Liver (tissue), 9 donors: Measurements from ENCODE around the gene SAXO2. TPM values are rescaled to one million over a fixed set of nuclear protein-coding genes. Genes with fewer than 3 reads are reported as not detected.

Experiments used
- DNase-seq: peaks from one replicate; pipeline ENCODE4 v3.0.0-alpha.2; 2017; ENCODE audit warnings: low spot score
- H3K27ac ChIP-seq, 2 donors: one replicate each; pipeline ENCODE4 v1.7.0; 2013; ENCODE audit warnings: inconsistent platforms in 2 of 2, low read length in 2 of 2, control low read depth in 1 of 2, low read depth in 1 of 2, mild to moderate bottlenecking in 1 of 2
- H3K27me3 ChIP-seq, 4 donors: one replicate each; pipeline versions ENCODE4 v1.6.1 to v1.7.0; 2013; ENCODE audit warnings: low read length in 3 of 4, inconsistent platforms in 1 of 4, mild to moderate bottlenecking in 1 of 4, moderate library complexity in 1 of 4; ENCODE audit not compliant: control insufficient read depth in 4 of 4, insufficient read depth in 4 of 4
- H3K36me3 ChIP-seq, 4 donors: one replicate each; pipeline versions ENCODE4 v1.6.1 to v1.7.0; 2013; ENCODE audit warnings: low read length in 3 of 4, mild to moderate bottlenecking in 3 of 4, low read depth in 1 of 4, moderate library complexity in 1 of 4; ENCODE audit not compliant: control insufficient read depth in 4 of 4, insufficient read depth in 3 of 4
- H3K4me1 ChIP-seq, 4 donors: one replicate each; pipeline versions ENCODE4 v1.6.1 to v1.7.0; 2013; ENCODE audit warnings: low read length in 3 of 4, mild to moderate bottlenecking in 3 of 4, moderate library complexity in 1 of 4; ENCODE audit not compliant: control insufficient read depth in 4 of 4, insufficient read depth in 4 of 4
- H3K4me3 ChIP-seq, 3 donors: one replicate each; pipeline versions ENCODE4 v1.6.1 to v1.7.0; 2013; ENCODE audit warnings: low read length in 3 of 3, control low read depth in 1 of 3, low read depth in 1 of 3, mild to moderate bottlenecking in 1 of 3
- H3K9ac ChIP-seq, 2 donors: one replicate each; pipeline ENCODE4 v1.7.0; 2013; ENCODE audit warnings: low read length in 2 of 2, mild to moderate bottlenecking in 2 of 2, moderate library complexity in 2 of 2, control low read depth in 1 of 2, low read depth in 1 of 2
- H3K9me3 ChIP-seq, 4 donors: one replicate each; pipeline versions ENCODE4 v1.6.1 to v1.7.0; 2013; ENCODE audit warnings: low read length in 3 of 4; ENCODE audit not compliant: control insufficient read depth in 4 of 4
- ATF3 ChIP-seq: IDR thresholded peaks from 2 replicates; pipeline ENCODE4 v1.6.1; 2016; ENCODE audit warnings: antibody characterized with exemption
- EGR1 ChIP-seq, 2 donors: IDR thresholded peaks; 2 replicates each; pipeline ENCODE4 v1.6.1; 2016 to 2018; ENCODE audit warnings: antibody characterized with exemption in 2 of 2, low read depth in 2 of 2
- FOXA1 ChIP-seq: IDR thresholded peaks from 2 replicates; pipeline ENCODE4 v1.6.1; 2016; ENCODE audit warnings: antibody characterized with exemption
- FOXA2 ChIP-seq: IDR thresholded peaks from 2 replicates; pipeline ENCODE4 v1.6.1; 2016; ENCODE audit warnings: antibody characterized with exemption
- GABPA ChIP-seq, 2 donors: IDR thresholded peaks in 1 of 2; conservative IDR thresholded peaks in 1 of 2; 2 replicates each; pipeline ENCODE4 v1.6.1; 2016; ENCODE audit warnings: antibody characterized with exemption in 2 of 2, mild to moderate bottlenecking in 1 of 2, moderate library complexity in 1 of 2
- HNF4A ChIP-seq, 2 donors: conservative IDR thresholded peaks; 2 replicates each; pipeline ENCODE4 v1.6.1; 2016; ENCODE audit warnings: antibody characterized with exemption in 2 of 2, mild to moderate bottlenecking in 2 of 2
- HNF4G ChIP-seq: IDR thresholded peaks from 2 replicates; pipeline ENCODE4 v1.6.1; 2016; ENCODE audit warnings: antibody characterized with exemption
- JUND ChIP-seq, 2 donors: IDR thresholded peaks; 2 replicates each; pipeline ENCODE4 v1.6.1; 2016; ENCODE audit warnings: antibody characterized with exemption in 2 of 2
- MAX ChIP-seq: IDR thresholded peaks from 2 replicates; pipeline ENCODE4 v1.6.1; 2016; ENCODE audit warnings: antibody characterized with exemption
- NR2F2 ChIP-seq: IDR thresholded peaks from 2 replicates; pipeline ENCODE4 v1.6.1; 2016; ENCODE audit warnings: antibody characterized with exemption
- RAD21 ChIP-seq, 2 donors: IDR thresholded peaks; 2 replicates each; pipeline ENCODE4 v1.6.1; 2016; ENCODE audit warnings: antibody characterized with exemption in 2 of 2, mild to moderate bottlenecking in 2 of 2
- REST ChIP-seq: IDR thresholded peaks from 2 replicates; pipeline ENCODE4 v1.6.1; 2016; ENCODE audit warnings: antibody characterized with exemption, mild to moderate bottlenecking
- RXRA ChIP-seq, 2 donors: IDR thresholded peaks; 2 replicates each; pipeline ENCODE4 v1.6.1; 2017 to 2018; ENCODE audit warnings: antibody characterized with exemption in 2 of 2, mild to moderate bottlenecking in 1 of 2
- SP1 ChIP-seq: IDR thresholded peaks from 2 replicates; pipeline ENCODE4 v1.6.1; 2018; ENCODE audit warnings: antibody characterized with exemption, mild to moderate bottlenecking
- TAF1 ChIP-seq: conservative IDR thresholded peaks from 2 replicates; pipeline ENCODE4 v1.6.1; 2016; ENCODE audit warnings: antibody characterized with exemption, mild to moderate bottlenecking
- YY1 ChIP-seq: IDR thresholded peaks from 2 replicates; pipeline ENCODE4 v1.6.1; 2016; ENCODE audit warnings: antibody characterized with exemption, mild to moderate bottlenecking
- ZBTB33 ChIP-seq: IDR thresholded peaks from 2 replicates; pipeline ENCODE4 v1.6.1; 2016; ENCODE audit warnings: antibody characterized with exemption
- WGBS: extraction: QIAGEN DNeasy Blood & Tissue Kit; methylation state at CpG from one replicate; pipeline ENCODE4 v1.1.7; 2013; 5-methylcytosine and 5-hydroxymethylcytosine counted together
- polyA plus RNA-seq, 2 donors: library from polyadenylated mRNA; stranded (reverse) in 1 of 2; unstranded in 1 of 2; fragments of 200-250 nt in 1 of 2; fragments of >200 nt in 1 of 2; fragmentation: Nextera tagmentation in 1 of 2; extraction: Ambion mirVana in 1 of 2; gene quantifications; one replicate each; pipeline versions ENCODE4 v1.2.1 to v1.2.3, GENCODE V29; 2013 to 2015
- total RNA-seq, 2 donors: library from RNA; depleted of rRNA; stranded (reverse); fragments of >200 nt; gene quantifications; one replicate each; pipeline ENCODE4 v1.2.3, GENCODE V29; 2014
- TF ChIP-seq, protein P1 (sequence below): fragments of 150-350 bp; IDR thresholded peaks from 2 replicates; pipeline ENCODE4 v1.5.1; 2017; ENCODE audit warnings: improper control_type of control experiment, low read depth, low read length; ENCODE audit not compliant: missing input control
- donor health status: healthy.
- donor health status: healthy.
- donor health status: healthy.
- donor health status: healthy.
- donor health status: healthy.

The SAXO2 gene
- total and polyA plus RNA-seq, 4 donors, result 0.28 to 1.4 (median 0.43) TPM

DNA sequence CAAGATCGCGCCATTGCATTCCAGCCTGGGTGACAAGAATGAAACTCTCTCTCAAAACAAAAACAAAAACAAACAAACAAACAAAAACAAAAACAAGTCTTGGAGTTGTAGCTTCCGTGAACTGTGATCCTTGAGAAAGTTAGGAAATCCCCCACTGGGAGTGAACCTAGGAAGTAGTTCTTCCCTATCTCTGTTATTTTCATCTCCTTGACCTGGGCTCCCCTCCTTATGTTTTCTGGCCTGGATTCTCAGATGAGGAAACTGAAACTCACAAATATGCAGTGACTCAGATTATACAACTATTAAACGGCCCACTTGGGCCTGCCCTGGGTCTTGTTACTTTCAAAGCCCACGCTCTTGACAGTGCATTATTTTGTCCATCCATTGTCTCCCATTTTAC lies 29.7 kb downstream of the SAXO2 start:
- DNase-seq, result no peak
- H3K9me3 ChIP-seq, result no peaks in the 10 kb centered on the region
- no peaks in the 10 kb centered on the region for H3K36me3 ChIP-seq
- TF ChIP-seq, protein P1, sequence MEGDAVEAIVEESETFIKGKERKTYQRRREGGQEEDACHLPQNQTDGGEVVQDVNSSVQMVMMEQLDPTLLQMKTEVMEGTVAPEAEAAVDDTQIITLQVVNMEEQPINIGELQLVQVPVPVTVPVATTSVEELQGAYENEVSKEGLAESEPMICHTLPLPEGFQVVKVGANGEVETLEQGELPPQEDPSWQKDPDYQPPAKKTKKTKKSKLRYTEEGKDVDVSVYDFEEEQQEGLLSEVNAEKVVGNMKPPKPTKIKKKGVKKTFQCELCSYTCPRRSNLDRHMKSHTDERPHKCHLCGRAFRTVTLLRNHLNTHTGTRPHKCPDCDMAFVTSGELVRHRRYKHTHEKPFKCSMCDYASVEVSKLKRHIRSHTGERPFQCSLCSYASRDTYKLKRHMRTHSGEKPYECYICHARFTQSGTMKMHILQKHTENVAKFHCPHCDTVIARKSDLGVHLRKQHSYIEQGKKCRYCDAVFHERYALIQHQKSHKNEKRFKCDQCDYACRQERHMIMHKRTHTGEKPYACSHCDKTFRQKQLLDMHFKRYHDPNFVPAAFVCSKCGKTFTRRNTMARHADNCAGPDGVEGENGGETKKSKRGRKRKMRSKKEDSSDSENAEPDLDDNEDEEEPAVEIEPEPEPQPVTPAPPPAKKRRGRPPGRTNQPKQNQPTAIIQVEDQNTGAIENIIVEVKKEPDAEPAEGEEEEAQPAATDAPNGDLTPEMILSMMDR, result no peak
- TF ChIP-seq RAD21 (IDR thresholded peaks at IDR 0.05) (no peak), GABPA (IDR thresholded peaks at IDR 0.05 in 1 of 2, conservative IDR thresholded peaks at IDR 0.05 in 1 of 2) (no peak), HNF4A (conservative IDR thresholded peaks at IDR 0.05) (no peak), TAF1 (no peak), MAX (no peak), HNF4G (no peak), FOXA1 (no peak), NR2F2 (no peak), JUND (IDR thresholded peaks at IDR 0.05) (no peak), ZBTB33 (no peak), FOXA2 (no peak), RXRA (IDR thresholded peaks at IDR 0.05) (no peak), REST (no peak), YY1 (no peak), SP1 (no peak), EGR1 (IDR thresholded peaks at IDR 0.05; ENCODE audit: low read depth in 2 of 2) (no peak), ATF3 (no peak)
- no peak overlapping the region for H3K27ac ChIP-seq
- no peak overlapping the region for H3K4me3 ChIP-seq
- no peaks in the 10 kb centered on the region for H3K4me1 ChIP-seq
- no peak overlapping the region for H3K9ac ChIP-seq
- WGBS, result 92% methylated on average over 5 of the region's 5 CpGs
- H3K27me3 ChIP-seq, result no peaks in the 10 kb centered on the region
